Left ventricle myocardium superior (tissue), 1 donor: ENCODE data around the gene COPB1. TPM values are rescaled to one million over a fixed set of nuclear protein-coding genes. Genes with fewer than 3 reads are reported as not detected.
A peak's percentile ranks its signal among the peaks of the same experiment; 100 is the strongest.

Source experiments
- ATAC-seq: fragments of 200-7000 bp; cut with Tn5 transposase; one replicate; pipeline ENCODE4 v1.9.1; 2020; ENCODE audit warnings: mild to moderate bottlenecking, moderate library complexity
- DNase-seq: peaks from one replicate; pipeline ENCODE4 v3.0.0-alpha.2; 2020
- intact Hi-C: fragments of 100-400 bp; cut with micrococcal nuclease; formaldehyde crosslinking; loops from one replicate; pipeline ENCODE4 v1.11.0; 2022
- total RNA-seq: library from RNA; stranded (reverse); fragmentation: NEBNext Ultra II Directional; extraction: Animal tissue kit (Norgen Biotek cat#: 25700); gene quantifications from one replicate; pipeline ENCODE4 v1.2.1, GENCODE V29; 2021
- donor health status: DM: no; HTN: yes; CAD: no; lungs with severe emphysema.

COPB1 gene
- total RNA-seq, 1 donor from 2014 or later = 43.6 TPM

DNA sequence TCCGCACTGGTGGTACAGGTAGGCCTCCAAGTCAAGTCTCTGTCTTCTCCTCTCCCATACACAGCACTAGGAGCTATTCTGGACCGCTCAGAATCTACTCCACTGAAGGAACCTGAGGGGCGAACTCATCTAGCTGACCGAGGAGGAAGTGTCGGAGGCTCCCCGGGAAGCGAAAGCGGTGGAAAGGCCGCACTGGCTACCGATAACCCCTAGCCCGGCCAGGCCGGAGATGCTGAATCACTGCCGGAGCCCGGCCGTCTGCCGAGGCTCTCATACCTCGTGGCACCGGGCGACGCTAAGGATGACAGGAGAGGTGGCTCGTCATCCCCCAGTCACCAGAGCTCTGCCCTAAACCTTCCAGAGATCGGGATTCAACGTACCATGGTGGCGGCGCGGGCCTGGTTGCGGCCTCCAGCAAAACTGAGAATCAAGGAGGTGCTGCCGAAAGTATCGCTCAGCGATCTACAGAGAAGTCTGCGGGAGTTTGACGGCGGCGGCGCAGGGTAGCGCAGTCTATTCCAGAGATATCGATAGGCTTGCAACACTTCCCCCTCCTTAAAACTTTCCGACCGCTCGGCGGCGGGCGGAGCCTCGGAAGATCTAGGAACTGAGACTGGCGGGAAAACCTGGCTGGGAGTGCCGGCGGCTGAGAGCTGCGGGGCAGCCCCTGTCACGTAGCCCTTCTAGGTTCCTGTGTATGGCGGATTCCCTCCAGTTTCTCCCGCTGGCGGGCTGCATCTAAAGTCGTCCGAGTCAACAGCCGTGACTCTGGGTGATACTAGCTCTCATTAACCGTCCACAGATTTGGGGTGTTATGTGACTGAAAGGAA, 20.5 kb upstream of the COPB1 start, which contains the start of gene PSMA1:
PSMA1 (minus strand) TSS at position 470 of the 830 bp plus-strand sequence; CDS start at position 383, 87 bp downstream.
- peak; percentile 98 for ATAC-seq
- peak; percentile 95 for DNase-seq
- intact Hi-C loops = no loop called here

DNA sequence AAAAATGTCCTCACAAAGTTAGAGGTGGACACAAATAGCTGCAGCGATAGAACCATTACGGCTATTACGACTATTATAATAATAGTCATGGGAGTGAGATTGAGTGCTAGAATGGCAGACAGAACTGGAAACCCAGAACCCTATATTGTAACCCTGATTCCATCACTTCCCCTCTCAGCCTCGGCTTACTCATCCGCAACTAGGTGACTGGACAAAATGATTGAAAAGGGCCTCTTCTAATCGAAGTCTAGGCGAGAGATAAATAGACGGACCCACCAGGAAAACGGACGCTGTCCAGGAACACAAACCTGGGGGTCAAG, 19.9 kb upstream of the COPB1 start:
- ATAC-seq (peak; percentile 3), DNase-seq (no peak)
- intact Hi-C loops = no loop called here

DNA sequence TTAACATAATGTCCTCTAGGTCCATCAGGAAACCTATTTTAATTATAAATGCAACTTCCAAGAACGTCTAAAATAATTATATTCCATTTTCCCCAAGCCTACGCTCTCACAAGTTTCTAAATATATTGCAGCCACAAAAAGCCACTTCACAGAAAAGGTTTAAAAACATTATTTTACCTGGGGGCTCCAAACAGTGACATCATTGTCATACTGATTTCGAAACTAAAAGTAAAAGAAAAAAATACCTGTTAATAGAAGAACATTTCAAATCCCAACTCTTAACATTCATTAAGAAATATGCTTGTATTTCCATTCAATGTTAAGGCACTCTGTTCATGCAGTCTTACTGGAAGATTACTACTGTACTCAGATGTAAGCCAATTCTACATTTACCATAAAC, 19.2 kb upstream of the COPB1 start:
- DNase-seq (no peak), ATAC-seq (no peak)
- intact Hi-C loops = no loop called here

DNA sequence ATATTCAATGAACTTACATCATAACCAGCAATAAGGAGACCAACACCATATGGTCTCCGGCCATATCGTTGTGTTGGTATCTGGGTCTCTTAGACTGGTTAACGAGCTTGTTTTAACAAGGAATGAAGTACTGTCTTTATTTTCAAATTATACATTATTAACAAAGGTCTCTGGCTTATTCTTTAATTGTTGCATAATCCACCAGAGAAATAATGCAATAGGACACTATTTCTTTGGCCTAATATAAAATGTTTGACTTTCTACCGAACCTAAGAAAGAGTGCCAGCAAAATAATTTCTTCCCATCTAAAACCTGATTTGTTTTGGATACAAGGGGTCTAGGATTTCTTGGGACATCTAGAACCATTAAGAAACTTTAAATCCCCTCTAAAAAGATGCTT, 14.2 kb upstream of the COPB1 start:
- intact Hi-C loops = no loop called here
- no peak for ATAC-seq
- no peak for DNase-seq

DNA sequence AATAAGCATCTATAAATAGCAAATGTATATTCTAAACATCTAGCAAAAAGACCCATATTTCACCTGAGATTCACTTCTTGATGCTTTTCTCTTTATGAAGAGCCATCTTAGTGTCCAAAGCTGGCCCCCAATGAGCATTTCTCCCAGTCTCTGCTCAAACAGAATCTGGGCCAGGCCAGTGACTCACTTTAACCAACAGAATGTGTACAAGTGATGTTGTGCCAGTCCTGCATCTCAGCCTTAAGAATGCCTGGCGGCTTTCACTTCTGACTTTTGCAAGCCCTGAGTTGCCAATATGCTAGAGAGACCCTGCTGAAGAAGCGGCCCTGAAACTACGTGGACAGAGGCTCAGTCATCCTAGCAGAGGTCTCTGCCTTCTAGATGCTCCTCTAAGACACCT, 6.9 kb upstream of the COPB1 start:
- no peak for DNase-seq
- ATAC-seq = no peak
- intact Hi-C loops = no loop called here

DNA sequence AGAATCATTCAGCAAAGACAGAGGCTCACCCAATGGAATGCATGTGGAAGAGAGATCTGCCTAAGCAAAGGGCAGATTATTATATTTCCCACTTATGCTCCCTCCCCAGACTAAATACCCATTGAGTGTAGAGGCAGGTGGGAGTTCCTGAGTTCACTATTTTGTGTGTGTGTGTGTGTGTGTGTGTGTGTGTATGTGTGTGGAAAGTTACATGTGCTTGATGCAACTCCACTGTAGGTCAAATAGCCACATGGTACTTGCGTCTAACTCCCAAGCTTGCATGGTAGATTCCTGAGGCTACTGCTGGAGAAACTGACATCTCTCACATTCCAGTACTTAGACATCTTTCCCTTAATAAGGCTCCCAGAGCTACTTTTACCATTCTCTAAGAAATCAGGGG, 3.4 kb upstream of the COPB1 start:
- ATAC-seq (no peak), DNase-seq (no peak)
- intact Hi-C loops = no loop called here

DNA sequence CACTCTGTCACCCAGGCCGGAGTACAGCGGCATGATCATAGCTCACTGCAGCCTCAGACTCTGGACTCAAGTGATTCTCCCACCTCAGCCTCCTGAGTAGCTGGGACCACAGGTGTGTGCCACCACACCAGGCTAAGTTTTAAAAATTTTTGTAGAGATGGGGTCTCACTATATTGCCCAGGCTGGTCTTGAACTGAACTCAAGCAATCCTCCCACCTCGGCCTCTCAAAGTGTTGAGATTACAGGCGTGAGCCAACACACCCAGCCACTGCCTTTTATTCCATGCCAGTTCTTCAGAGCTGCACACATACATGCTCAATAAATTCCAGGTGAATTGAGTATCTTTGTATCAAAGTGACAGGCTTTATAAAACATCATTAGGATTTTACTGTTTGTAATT, 2.4 kb upstream of the COPB1 start:
- intact Hi-C loops = no loop called here
- ATAC-seq = no peak
- no peak for DNase-seq

DNA sequence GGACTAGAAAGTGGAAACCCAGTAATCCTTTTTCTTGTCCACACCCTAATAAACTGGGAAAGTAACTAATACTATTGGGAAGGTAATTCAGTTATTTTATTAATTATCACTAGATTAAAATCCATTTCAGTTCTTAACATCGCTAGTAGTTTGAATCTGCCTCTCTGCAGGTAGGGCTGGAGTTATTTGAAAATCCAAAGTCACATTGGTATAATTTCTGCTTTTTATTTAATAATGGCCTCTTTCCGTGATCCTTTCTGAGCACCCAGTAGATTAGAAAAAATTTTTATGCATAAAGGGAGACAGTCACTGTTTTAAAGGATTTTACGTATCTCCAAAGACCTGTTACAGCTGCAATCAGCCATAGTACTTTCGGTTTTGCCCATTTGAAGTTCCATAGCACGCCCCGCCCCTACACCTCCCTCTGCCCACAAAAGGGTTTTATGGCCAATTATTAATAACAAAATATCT, 605 bp upstream of the COPB1 start:
- DNase-seq = peak; percentile 60
- intact Hi-C loops = no loop called here
- ATAC-seq = peak; percentile 72

DNA sequence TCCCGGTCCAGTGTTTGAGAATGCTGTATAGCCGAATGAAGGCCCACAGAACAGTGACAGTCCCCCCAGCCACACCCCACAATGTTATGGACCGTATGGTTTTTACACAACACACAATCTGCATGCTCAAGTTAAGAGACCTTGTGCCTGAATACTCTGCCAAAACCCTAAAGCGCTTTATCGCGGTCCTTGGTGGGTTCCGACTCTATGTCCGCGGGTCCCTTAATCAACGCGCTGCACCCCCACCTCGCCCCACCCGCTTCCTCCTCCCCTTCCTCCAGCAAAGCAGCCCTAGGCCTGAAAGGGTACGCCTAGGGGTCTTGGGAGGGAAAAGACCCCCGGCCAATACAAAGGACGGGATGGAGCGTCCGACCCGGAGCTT, 442 bp downstream of the COPB1 start:
- intact Hi-C loops = no loop called here
- DNase-seq (peak; percentile 44), ATAC-seq (peak; percentile 52)

DNA sequence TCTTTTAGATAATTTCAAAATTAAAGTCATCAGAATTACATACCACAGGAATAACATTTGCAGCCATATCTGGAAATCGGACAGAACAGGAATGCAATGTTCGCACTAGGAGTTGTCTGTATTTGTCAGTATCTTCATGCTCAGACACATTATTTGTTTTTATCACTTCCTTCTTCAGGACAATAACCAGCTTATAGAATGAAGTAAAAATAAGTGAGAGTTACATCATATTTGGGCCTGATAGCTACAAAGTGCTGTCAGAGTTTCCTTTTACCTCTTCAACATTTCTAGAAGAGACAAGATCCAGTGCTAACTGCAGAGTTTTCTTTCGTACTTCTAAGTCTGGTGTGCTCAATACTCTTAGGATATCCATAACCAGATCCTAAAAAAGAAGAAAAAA, 18.9 kb downstream of the COPB1 start:
- intact Hi-C loops = no loop called here
- ATAC-seq = no peak
- DNase-seq = no peak

DNA sequence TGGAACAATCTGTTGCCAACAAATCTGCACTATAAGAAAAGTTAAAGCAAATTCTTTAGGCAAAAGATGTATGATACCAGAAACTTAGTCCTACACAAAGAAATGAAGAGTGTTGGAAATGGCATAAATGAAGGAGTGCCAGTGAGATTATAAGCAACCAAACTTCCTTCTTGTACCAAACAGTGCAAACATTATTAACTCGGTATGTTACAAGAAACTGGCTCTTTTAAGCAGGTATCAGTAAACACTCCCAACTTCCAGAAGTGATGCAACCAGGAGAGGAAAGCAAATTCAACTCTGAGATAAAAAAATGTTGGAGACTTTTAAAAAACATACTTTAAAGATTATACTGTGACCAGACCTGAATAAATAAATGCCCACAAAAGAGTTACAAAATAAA, 28.5 kb downstream of the COPB1 start:
- intact Hi-C loops = no loop called here
- no peak for ATAC-seq
- no peak for DNase-seq

DNA sequence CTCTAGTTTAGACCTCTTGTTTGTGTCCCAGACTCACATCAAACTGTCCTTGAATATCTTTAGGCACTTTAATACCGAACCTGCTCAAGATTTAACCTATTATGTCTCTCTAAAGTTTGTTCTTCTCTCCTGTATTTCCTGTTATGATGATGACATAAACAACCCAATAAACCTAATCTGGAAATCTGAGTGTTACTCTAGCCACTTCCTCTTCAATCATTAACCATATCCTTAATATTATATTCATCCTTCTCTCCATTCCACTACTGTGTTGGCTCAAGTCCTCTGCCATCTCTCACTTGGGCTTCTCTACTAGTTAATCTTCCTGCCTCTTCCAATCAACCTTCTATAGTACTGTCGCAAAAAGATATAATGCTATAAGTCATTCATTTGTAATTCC, 36.0 kb downstream of the COPB1 start:
- intact Hi-C loops = no loop called here
- DNase-seq (no peak), ATAC-seq (no peak)

DNA sequence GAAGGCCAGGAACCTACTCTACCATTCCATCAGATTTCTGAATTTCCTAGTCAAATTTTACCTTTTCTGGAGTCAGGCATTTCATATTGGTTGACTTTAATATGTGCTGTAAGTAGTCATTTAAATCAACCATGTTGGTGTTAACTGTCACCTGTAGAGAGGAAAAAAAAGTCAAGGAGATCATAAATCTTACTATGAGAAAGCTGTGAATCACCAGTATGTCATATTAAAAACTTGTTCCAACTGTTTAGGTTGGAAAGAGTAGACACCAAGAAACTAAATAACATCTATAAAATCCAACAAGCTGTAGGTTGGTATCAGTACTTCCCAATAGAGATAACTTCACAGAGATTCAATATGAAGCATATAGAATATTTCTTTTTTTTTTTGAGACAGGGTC, 39.5 kb downstream of the COPB1 start:
- intact Hi-C loops = no loop called here
- DNase-seq = no peak
- no peak for ATAC-seq

DNA sequence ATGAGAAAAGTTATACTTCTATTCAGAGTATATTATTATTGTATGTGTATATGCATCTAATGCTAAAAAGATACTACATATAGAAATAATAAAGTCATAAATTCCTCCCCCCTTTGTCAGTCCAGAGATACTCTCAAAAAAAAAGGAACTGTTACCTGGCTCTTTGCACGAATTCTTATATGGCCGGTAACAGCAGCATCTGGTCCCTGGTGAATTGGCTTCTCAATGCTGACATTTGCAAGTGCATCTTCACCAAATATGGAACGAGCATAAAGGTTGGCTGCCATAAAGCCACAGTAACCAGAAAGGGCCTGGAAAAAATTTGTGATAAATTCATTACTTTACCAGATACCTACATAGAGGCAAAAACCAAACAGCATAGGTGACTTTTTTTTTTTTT, 41.2 kb downstream of the COPB1 start:
- no peak for DNase-seq
- intact Hi-C loops = loop anchor here (5.0 kb wide), 1 partner anchor 156 kb away; no protein-coding TSS in a partner anchor
- no peak for ATAC-seq

DNA sequence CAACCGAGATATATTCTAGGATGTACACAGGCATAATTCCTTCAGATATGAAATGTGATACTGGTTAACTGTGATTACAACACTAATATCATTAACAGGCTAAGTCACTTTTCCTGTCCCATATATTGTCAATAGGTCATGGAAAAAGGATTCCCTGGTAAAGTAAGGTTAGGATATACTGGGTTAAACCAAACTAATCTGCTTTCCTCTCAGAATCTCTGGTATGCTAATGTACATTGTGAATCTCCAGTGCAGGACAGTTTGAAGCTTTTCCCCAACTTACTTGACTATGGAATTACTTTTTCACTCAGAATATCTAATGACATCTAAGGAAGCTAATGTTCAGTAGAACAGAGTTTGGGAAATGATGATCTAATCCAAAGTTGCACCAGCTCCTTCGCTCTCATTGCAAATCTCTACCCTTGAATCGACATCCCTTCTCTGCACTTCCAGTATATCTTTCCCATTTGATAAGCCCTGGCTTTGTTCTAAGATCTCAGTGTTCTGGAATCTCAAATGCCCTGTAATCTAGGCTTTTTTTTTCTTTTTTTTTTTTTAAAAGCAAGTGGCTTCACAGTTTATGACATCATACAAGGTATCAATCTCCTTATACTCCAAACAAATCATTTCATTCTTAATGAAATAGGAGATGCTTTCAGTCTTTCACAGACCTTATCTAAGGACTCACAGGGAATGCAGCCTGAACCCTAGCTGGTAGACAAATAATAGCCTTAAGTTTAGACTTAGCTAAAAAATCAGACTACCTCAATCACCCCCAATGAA, 43.8 kb downstream of the COPB1 start:
- intact Hi-C loops = loop anchor here (5.0 kb wide), 1 partner anchor 154 kb away; no protein-coding TSS in a partner anchor
- no peak for DNase-seq
- ATAC-seq = peak; percentile 34

DNA sequence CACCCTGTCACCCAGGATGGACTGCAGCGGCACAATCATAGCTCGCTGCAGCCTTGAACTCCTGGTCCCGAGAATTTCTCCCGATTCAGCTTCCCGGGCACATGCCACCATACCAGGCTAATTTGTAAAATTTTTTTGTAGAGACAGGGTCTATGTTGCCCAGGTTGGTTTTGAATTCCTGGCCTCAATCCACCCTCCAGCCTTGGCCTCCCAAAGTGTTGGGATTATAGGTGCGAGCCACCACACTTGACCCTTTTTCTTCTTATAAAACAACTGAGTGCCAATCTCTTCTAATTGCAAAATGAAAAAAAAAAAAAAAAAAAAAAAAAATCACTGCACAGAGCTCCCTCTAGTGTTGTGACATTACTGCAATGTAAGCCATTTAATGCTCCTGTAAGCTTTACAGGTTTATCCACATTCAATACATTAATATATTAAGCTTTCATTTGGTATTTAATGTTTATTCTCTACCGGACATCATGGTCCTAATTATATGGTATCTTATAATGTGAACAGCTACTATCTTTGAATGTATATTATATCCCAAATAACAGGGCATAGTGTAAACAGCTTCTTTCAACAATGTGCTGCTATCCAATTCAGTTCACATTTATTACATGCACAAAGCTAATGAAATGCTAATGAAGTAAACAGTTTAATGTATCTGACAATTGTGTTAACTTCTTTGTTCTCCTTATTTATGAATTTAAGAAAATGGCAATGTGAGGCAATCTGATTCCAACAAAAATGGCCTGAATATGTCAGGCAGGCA, 44.6 kb downstream of the COPB1 start:
- intact Hi-C loops = loop anchor here (5.0 kb wide), 1 partner anchor 153 kb away; no protein-coding TSS in a partner anchor
- DNase-seq (no peak), ATAC-seq (peak; percentile 53)

DNA sequence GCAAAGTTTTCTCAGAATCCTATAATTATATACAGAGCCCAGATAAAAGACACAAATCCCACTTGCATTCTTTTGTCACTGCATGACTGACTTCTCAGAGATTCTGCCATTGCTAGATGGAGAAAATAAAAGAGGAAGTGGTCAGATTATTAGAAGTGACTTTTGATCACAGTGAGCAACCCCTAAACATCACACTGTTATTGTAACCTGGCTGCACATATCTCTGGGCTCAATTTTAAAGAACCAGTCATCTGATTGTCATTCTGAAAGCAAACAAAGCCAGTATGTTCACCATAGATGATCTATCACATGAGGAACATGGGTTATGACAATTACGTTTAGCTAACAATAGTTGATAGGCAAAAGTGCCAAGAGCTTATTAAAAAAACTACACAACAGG, 47.8 kb downstream of the COPB1 start:
- intact Hi-C loops = no loop called here
- DNase-seq = no peak
- ATAC-seq = no peak

DNA sequence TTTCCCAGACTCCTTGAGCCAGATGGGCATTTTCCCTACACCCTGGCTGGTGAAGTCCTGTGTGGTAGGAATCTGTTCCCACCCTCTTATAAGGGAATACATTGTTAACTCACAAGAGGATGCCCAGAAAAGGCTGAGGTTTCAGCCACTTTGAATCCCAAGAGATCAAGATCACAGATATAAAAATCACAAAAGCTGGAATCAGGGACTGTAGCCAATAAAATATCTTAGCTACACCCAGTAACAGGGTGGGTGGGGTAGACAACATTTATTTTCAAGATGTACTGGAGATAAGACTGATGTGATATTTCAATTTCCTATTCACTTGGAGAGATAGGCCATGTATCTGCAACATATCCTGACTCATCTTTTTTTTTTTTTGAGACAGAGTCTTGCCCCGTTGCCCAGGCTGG, 50.3 kb downstream of the COPB1 start:
- DNase-seq (no peak), ATAC-seq (peak; percentile 49)
- intact Hi-C loops = no loop called here

DNA sequence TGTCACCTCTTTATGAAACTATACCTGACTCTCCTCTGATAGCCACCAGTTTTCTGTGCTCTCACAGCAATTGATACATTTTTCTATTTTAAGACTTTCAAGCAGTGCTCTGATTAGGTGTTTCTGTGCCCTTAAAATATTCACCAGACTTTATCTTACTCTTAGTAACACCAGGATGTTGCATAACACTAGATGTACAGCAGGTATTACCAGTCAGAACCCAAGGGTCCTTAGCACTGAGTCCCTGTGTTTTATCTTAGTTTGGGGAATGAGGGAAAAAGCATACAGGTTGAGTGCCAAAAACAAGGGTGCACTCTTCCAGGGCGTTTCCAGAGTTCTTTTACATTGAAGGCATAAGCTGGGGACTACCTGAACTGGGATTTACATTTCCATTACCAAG, 51.4 kb downstream of the COPB1 start:
- no peak for ATAC-seq
- intact Hi-C loops = no loop called here

DNA sequence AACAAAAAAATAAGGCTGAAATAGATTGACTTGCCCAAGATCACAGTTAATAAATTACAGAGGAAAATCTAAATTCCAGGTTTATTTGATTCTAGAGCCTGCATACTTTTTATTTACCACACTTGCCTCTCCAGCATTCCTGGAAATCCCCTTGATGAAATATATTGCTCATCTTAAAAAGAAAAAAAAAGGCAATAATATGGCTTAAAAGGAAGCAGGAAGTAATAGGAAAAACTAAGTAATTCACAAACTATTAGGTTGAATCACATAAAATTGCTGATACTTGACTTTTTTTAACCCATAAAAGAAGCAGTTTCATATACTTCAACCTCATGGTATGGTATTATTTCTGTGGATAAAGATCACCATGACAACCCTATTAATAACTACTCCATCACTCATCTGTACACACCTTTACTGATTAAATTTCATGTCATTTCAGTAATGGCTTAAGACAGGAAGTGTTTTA, 52.9 kb downstream of the COPB1 start:
- DNase-seq (no peak), ATAC-seq (no peak)
- intact Hi-C loops = no loop called here

More for the DNA sequence above, 51.4 kb downstream of the COPB1 start:
- DNase-seq = no peak
